T47D (cell line): ENCODE measurements around the gene CHST13.

ENCODE experiments used
- DNase-seq, 2 experiments: peaks; one replicate each; pipeline versions ENCODE4 v3.0.0 to v3.0.0-alpha.2; 2011 to 2012; ENCODE audit warnings: low read depth in 1 of 2, low spot score in 1 of 2
- JUND ChIP-seq: IDR thresholded peaks from 2 replicates; pipeline ENCODE4 v1.6.1; 2012; ENCODE audit warnings: low read depth
- in situ Hi-C: cut with HindIII; loops from 2 replicates; pipeline ENCODE4 v1.10.0; 2016; ENCODE audit warnings: low sequenced_read_pairs, low pct_unique_long_range_greater_than_20kb

CHST13 gene

DNA sequence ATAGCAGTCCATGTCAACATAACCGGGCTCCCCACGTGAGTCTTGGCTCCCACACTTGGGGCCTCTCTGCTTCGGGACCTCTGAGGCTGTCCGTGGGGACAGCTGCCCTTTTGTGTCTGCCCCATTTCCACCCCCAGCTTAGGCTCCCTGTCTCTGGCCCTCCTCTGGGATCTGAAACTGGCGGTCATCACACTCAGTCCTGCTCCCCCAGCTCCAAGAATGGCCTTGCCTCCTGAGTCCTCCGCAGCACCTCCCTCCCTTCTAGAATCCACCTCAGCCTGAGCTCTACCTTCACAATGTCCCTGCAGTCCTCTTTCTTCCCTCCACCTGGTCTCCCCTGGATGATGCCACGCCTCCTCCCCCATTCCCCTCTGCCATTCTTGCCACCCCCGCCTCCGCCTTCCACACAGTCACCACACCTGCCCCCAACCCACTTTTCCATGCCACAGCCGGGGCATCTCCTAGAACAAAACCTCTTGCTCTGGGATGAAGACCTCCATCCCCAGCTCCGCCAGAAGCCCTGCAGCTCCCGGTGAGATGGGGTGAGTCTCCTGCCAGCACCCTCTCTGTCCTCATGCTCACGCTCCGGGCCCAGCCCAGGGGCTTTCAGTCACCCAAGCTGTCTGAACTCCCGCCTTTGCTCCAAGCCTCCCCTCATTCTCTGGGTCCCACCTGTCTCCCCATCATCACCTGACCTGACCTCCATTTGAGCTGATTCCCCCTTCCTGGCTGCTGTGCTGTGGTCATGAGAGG lies 41.3 kb upstream of the CHST13 start:
- in situ Hi-C loops = no loop called here
- DNase-seq = no peak
- no peak for TF ChIP-seq JUND

DNA sequence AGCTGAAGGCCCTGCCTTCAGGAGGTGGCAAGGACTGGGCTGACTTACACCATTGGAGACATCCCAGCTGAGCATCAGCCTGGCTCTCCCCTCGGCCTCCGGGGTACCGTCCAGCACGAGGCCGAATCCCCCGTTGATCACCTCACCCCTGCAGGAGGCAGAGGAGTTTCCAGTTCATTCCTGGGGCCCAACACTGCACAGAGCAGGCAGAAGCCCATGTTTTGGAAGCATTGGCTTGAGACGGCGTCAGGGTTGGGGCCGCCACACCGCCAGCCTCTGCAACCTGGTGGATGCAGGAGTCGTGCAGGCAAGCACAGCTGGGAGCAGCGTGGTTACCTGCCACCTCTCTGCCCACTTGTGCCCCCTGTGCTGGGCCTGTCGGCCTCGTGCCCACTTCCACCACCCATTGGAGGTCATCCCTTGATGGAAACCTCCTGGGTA lies 40.6 kb upstream of the CHST13 start:
- in situ Hi-C loops = no loop called here
- no peak for DNase-seq
- TF ChIP-seq JUND = no peak

DNA sequence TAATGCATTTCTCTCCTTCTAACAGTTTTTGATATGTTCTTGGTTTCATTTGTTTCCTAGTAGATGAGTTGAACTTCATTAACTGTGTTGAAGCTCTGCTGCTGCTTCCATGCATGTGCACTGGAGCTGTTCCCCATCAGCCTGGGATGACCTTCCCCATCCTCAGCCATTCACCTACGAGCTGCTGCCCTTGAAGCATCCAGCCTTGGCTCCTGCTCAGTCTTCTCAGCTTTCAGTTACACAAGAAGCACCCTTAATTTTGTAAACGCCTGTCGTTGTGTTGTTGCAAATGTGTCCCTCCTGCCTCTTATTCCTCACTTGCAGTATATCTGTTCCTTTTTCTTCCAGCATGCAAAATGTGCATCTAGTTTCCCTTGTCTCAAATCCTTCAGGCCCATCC lies 39.8 kb upstream of the CHST13 start:
- DNase-seq = no peak
- in situ Hi-C loops = no loop called here
- no peak for TF ChIP-seq JUND

DNA sequence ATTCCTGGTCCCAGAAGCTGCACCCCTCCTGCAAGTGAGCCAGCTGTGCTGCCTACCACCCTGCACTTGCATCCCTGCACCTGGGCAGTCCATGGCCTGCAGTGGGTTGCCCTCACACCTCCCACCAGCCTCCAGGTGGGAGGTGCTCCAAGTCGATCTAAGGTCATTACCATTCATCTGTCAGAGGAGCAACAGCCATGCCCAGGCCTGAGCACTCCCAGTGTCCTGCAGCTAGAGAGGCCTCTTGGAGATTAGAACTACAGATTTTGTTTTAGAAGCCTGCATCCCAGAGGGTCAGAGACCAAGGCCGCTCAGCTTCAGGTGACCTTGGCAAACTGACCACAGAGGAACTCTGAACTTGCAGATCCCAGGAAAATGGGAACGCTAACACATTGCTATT lies 39.3 kb upstream of the CHST13 start:
- in situ Hi-C loops = no loop called here
- no peak for TF ChIP-seq JUND
- DNase-seq = no peak

DNA sequence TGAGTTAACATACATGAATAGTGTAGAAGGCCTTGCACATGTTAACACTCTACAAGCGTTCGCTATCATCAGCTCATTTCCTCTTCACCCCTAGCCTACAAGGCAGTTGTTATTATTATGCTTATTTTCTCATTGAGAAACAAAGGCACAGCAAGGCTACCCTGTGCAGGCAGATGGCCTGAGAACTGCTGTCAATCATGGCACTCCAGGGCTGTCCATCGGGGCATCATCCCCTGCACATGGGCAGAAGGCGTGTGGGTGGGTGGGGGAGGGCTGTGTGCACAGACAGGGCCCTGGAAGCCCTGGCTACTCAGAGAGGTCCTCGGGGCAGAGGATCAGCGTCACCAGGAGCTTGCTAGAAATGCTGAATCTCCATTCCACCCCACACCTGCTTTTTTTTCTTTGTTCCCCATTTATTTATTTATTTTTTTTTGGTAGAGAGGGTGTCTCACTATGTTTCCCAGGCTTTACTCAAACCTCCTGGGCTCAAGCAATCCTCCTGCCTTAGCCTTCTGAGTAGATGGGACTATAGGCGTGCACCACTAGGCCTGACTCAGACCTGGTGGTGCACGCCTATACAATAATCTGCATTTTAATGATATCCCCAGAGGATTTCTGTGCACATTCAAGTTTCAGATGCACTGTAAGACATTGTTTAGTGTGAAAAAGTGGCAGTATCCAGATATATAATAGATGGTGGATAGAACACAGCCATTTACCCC lies 38.6 kb upstream of the CHST13 start:
- in situ Hi-C loops = no loop called here
- DNase-seq = no peak

DNA sequence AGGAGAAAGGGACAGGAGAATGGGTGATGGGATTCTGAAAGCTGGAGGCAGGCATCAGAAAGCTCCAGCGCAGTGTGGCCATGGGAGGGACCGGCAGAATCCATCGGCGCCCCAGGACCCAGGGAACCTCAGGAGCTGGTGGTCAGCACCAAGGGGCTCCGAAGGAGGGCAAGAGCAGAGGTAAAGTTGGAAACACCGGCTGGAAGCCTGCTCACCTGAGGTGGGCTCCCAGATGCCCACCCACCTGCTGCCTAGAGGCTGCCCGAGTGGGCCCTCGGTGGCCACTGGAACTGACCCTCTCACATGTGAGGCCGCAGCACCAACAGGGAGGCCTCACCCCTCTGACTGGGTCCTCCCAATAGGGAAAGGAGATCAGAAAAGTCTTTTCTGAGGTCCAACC lies 38.0 kb upstream of the CHST13 start:
- no peak for TF ChIP-seq JUND
- in situ Hi-C loops = no loop called here
- DNase-seq = no peak

More for the DNA sequence above, 38.6 kb upstream of the CHST13 start:
- no peak for TF ChIP-seq JUND

DNA sequence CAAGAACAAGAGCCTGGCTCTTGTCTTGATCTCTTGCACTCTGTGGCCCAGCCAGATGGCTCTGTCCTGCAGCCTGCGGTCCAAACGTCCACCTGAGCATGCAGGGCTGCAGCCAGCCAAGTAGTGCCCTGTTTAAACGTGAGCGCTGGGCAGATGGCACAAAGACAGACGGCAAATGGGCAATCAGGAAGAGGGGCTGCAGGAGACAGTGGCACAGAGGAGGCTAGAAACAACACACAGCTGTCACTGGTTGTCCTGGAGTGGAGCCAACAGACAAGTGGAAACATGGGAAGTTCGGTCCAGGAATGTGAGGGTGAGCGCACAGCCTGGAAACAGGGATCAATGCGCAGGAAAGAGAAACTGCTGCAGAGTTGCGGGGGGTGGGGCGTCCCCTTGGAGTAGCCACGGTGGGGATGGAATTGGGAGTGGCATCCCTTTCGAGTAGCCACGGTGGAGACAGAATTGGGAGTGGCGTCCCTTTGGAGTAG lies 37.6 kb upstream of the CHST13 start:
- in situ Hi-C loops = no loop called here
- no peak for DNase-seq
- no peak for TF ChIP-seq JUND

DNA sequence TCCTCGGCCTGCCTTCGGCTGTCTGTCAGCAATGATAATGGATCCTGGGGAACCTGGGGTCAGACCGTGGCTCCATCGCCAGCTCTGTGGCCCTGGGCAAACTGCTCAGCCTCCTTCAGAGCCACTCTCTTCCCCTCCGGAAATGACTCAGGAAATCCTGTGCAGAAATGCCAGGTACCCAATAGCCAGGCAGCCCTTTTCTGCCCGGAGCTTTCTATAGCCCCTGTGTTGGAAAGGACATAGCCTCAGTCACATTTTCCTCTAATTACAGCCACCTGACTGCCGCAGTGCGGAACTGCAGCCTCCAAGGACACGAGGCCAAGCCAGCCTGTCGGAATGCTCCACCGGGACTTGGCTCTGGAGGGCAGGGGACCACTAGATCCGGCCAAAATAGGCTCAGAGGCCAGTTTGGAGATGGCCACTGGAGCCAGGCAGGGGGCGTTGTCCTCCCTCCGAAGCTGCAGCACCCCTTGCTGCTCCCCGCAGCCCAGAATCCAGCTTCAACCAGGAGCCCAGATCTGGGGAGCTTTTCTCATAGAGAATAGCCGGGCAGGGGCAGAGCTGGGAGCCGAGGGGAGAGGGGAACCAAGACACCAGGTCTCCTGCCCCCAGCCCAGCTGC lies 36.7 kb upstream of the CHST13 start:
- in situ Hi-C loops = no loop called here
- TF ChIP-seq JUND = no peak
- DNase-seq = peak in 1 of 2 experiments; percentile 13

DNA sequence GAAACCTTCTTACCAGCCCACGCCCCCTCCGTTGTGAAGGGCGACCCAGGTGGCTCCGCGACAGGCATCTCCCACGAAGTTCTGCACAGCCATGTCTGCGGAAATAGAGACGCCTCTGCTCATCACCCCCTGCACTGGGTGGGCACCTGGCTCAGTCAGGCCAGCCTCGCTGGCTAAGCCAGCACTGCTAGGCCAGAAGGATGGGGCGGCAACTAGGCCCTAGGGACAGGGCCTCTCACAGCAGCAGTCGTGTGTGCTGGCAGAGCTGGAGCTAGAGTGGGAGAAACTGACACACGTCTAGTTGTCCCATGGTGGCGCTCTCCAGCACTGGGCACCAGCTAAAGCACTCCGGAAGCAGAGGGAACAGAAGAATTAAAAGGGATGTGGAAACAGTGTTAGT lies 35.8 kb upstream of the CHST13 start:
- no peak for TF ChIP-seq JUND
- in situ Hi-C loops = no loop called here
- DNase-seq = no peak

DNA sequence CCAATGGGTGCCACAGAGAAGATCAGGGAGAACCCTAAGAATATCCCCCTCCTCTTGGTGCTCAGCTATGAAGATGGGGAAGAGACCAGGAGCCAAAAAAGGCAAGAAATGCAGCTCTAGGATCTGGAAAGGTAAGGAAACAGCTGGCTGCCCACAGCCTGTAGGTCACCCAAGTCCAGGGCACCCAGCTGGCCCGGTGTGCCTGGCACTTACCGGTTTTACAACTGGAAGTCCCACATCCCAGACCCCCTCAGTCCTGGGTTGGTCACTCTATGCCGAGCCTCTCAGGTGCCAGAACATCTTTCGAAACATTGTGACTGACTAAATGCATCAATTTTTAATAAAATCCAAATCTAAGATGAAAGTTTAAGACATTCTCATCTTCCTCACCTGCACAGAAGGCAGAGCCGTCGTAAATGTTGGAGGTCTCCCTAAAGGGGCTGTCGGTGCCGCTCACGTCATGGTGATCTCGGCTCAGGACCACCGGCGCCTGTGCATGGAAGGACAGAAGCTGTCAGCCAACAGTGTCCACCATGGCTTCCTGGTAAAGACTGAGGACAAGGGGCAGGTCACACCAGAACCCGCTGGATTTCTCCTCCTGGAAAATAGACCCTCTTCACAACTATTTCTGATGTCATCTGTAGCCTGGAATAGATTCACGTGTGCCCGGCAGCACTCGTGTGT lies 34.9 kb upstream of the CHST13 start:
- no peak for DNase-seq
- TF ChIP-seq JUND = no peak
- in situ Hi-C loops = no loop called here

DNA sequence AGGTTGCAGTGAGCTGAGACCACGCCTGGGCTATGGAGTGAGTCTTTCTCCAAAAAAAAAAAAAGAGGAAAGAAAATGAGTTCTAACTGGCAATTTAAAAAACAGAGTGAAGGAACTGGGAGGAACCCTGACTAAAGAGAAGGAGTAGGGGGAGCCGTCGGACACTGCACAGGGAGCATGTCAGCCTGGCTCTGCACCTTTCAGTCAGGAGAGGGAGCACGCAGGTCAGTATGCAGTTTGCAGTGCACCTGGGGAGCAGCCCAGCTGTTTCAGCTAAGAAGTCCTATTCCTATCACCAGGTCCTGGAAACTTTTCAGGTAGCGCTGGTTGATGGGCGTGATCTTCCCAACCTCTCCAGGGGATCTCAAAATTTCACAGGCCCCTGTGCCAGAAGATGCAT lies 33.3 kb upstream of the CHST13 start:
- in situ Hi-C loops = no loop called here
- peak; percentile 32 to 53 for DNase-seq
- no peak for TF ChIP-seq JUND

DNA sequence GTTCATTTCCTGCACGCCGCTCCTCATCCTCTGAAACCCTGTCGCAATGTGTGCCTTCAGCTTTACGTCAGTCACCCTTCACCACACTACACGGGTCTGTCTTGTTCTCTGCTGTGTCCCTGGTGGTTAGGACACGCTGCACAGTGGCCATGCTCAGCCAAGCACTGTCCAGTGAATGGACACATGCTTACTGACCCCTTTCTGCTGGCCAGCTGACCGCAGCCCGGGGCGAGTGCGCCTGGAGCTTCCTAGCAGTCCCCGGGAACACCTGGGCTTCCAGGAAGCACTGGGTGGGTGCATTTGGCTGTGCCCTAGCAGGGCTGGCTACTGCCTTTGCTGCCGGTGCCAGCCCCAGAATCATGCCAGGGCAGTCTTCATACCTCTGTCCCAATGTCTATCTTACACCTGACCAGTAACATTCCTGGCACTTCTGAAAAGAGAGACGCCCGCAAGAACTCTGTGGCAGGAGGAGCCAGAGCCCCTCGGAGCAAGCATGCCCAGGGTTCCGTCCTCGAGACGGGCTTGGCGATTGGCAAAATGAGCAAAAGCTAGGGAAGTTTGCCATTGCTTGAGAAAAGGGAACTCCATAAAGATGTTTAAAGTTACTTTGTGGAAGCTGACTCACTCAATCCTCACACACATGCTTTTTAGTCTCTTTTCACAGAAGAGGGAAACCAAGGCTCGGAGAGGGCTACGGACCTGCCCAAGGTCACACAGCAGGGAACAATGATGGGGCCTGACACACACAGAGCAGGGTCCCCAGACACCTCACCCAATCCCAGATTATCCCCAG lies 32.5 kb upstream of the CHST13 start:
- in situ Hi-C loops = no loop called here
- no peak for DNase-seq
- no peak for TF ChIP-seq JUND
